ENCODE data around the gene ROR1.

- TF ChIP-seq EZH2phosphoT487 (IDR thresholded peaks at IDR 0.05; ENCODE audit: borderline replicate concordance, low read depth, low read length) (no peak), CTCF (conservative IDR thresholded peaks at IDR 0.05; ENCODE audit: low read length) (no peak)
Observed at GRCh38 chr1:63775418-63776127, 1.8 kb downstream of the ROR1 start.

Measured in OCI-LY7 (cell line).